Measurements from ENCODE around the gene TENT5C.
A peak's percentile ranks its signal among the peaks of the same experiment; 100 is the strongest.

TENT5C gene

GRCh38 chr1:117602862-117603261, 3.0 kb upstream of the TENT5C start:
- H3K27ac ChIP-seq (ENCODE audit: extremely low read depth, low read depth, low read length) = no peak overlapping the region
- H3K4me1 ChIP-seq (ENCODE audit: control insufficient read depth, insufficient read depth, low read length) = peaks cover 5% of the 10 kb centered on the region; the same call in 1 of the 2 replicates
- no peak overlapping the region for H3K4me3 ChIP-seq (ENCODE audit: low read depth, low read length)
- TF ChIP-seq HIC1 (tag by site-specific recombination; IDR thresholded peaks at IDR 0.05) = no peak
- TF ChIP-seq WT1 (tag by site-specific recombination; IDR thresholded peaks at IDR 0.05) = no peak
- no peak for TF ChIP-seq ZBTB44 (tag by site-specific recombination; IDR thresholded peaks at IDR 0.05)
- TF ChIP-seq RBAK (tag by site-specific recombination; IDR thresholded peaks at IDR 0.05) = no peak
- TF ChIP-seq ZNF677 (tag by site-specific recombination; IDR thresholded peaks at IDR 0.05) = no peak
- TF ChIP-seq ZNF449 (tag by site-specific recombination; IDR thresholded peaks at IDR 0.05) = no peak
- no peak for TF ChIP-seq PRDM6 (tag by site-specific recombination; IDR thresholded peaks at IDR 0.05)
- no peak for TF ChIP-seq ZNF19 (tag by site-specific recombination; IDR thresholded peaks at IDR 0.05; ENCODE audit: low read depth)
- no peak for TF ChIP-seq ZNF610 (tag by site-specific recombination; IDR thresholded peaks at IDR 0.05; ENCODE audit: borderline replicate concordance)
- TF ChIP-seq ZBTB48 (tag by site-specific recombination; IDR thresholded peaks at IDR 0.05) = no peak
- no peak for TF ChIP-seq ZBTB20 (tag by site-specific recombination; IDR thresholded peaks at IDR 0.05)
- TF ChIP-seq CTCF (tag by site-specific recombination; IDR thresholded peaks at IDR 0.05) = no peak
- no peak for TF ChIP-seq IKZF3 (tag by site-specific recombination; IDR thresholded peaks at IDR 0.05)
- no peak for TF ChIP-seq ZNF274 (IDR thresholded peaks at IDR 0.05; ENCODE audit: low read length)
- TF ChIP-seq ZNF274 (tag by site-specific recombination; IDR thresholded peaks at IDR 0.05; ENCODE audit: borderline replicate concordance) = no peak
- ChIA-PET CTCF (interaction anchor here (0.5 kb wide), 1 partner anchor 9 kb away, joined by 3 read pairs; no protein-coding TSS in a partner anchor), POLR2A (no interaction called here)
- no peaks in the 10 kb centered on the region for H3K36me3 ChIP-seq (ENCODE audit: control insufficient read depth in 2 of 2, insufficient read depth in 1 of 2, low read length in 2 of 2)
- H3K9me3 ChIP-seq (ENCODE audit: control insufficient read depth, insufficient read depth, low read depth, low read length) = no peaks in the 10 kb centered on the region

GRCh38 chr1:117605164-117605773, 579 bp upstream of the TENT5C start:
- ChIA-PET POLR2A (interaction anchor here (1.2 kb wide), 2 partner anchors 13 to 49 kb away, joined by 4 to 5 read pairs; no protein-coding TSS in a partner anchor), CTCF (no interaction called here)
- Histone ChIP-seq H3K4me3 (ENCODE audit: low read depth, low read length) (peak overlapping the region; percentile 67), H3K9me3 (ENCODE audit: control insufficient read depth, insufficient read depth, low read depth, low read length) (no peaks in the 10 kb centered on the region), H3K4me1 (ENCODE audit: control insufficient read depth, insufficient read depth, low read length) (peaks cover 5% of the 10 kb centered on the region; the same call in 1 of the 2 replicates), H3K36me3 (ENCODE audit: control insufficient read depth in 2 of 2, insufficient read depth in 1 of 2, low read length in 2 of 2) (no peaks in the 10 kb centered on the region), H3K27ac (ENCODE audit: extremely low read depth, low read depth, low read length) (peak overlapping the region; percentile 65)
- no peak for TF ChIP-seq ZNF555 (tag by site-specific recombination; conservative IDR thresholded peaks at IDR 0.05)
- peak; percentile 4; the same call in 1 of the 2 replicates for TF ChIP-seq PRDM6 (tag by site-specific recombination; IDR thresholded peaks at IDR 0.05)
- TF ChIP-seq ZNF624 (tag by site-specific recombination; IDR thresholded peaks at IDR 0.05) = no peak
- TF ChIP-seq ZNF174 (tag by site-specific recombination; IDR thresholded peaks at IDR 0.05) = no peak
- TF ChIP-seq ZNF280C (tag by site-specific recombination; IDR thresholded peaks at IDR 0.05) = no peak

Data from HEK293 (cell line).